GM19351 (cell line): ENCODE data around the gene EML1.
"Not testable (repeated sequence)": the region's sequence is repeated elsewhere in the genome, so short reads cannot be mapped to it uniquely, and the experiment has no call there.

Source experiments
- ATAC-seq: cut with Tn5 transposase; IDR thresholded peaks from one replicate; pipeline ENCODE4 v1.9.1; 2021; ENCODE audit warnings: mild to moderate bottlenecking, moderate library complexity; ENCODE audit not compliant: unreplicated experiment

EML1 gene

GRCh38 chr14:99755068-99755405 lies 38.2 kb upstream of the EML1 start:
- ATAC-seq: no peak

- ATAC-seq: no peak
These were observed 37.3 kb upstream of the EML1 start for GRCh38 chr14:99755629-99756603.

GRCh38 chr14:99756796-99757195 lies 36.4 kb upstream of the EML1 start:
- ATAC-seq: no peak

- no peak for ATAC-seq
These were observed 35.7 kb upstream of the EML1 start for GRCh38 chr14:99757331-99758070.

- no peak for ATAC-seq
These were observed 34.9 kb upstream of the EML1 start for GRCh38 chr14:99758121-99758821.

- no peak for ATAC-seq
These were observed 34.2 kb upstream of the EML1 start for GRCh38 chr14:99758872-99759545.

- ATAC-seq: no peak
These were observed 33.7 kb upstream of the EML1 start for GRCh38 chr14:99759546-99759925.

- ATAC-seq: no peak
These were observed 32.4 kb upstream of the EML1 start for GRCh38 chr14:99760817-99761216.

- ATAC-seq: not testable (repeated sequence)
These were observed 30.3 kb upstream of the EML1 start for GRCh38 chr14:99762911-99763310.

GRCh38 chr14:99763527-99764221 lies 29.5 kb upstream of the EML1 start:
- ATAC-seq: no peak

GRCh38 chr14:99764222-99764706 lies 28.9 kb upstream of the EML1 start:
- ATAC-seq: no peak

GRCh38 chr14:99768381-99768780 lies 24.8 kb upstream of the EML1 start:
- no peak for ATAC-seq

- no peak for ATAC-seq
These were observed 24.1 kb upstream of the EML1 start for GRCh38 chr14:99769123-99769522.

- ATAC-seq: no peak
These were observed 23.4 kb upstream of the EML1 start for GRCh38 chr14:99769799-99770198.

GRCh38 chr14:99772371-99773283 lies 20.6 kb upstream of the EML1 start:
- no peak for ATAC-seq

- no peak for ATAC-seq
These were observed 19.4 kb upstream of the EML1 start for GRCh38 chr14:99773521-99774497.

GRCh38 chr14:99774556-99775307 lies 18.5 kb upstream of the EML1 start:
- no peak for ATAC-seq
